Panc1 (cell line): Measurements from ENCODE around the gene DUSP3.

Experiments
- CTCF ChIP-seq: fragments of 450-650 bp; IDR thresholded peaks from 2 replicates; pipeline ENCODE4 v1.5.1; 2017; ENCODE audit warnings: mild to moderate bottlenecking
- TF ChIP-seq, protein P1 (sequence below), 2 experiments: IDR thresholded peaks; 2 replicates each; pipeline ENCODE4 v1.6.1; 2011 to 2012; ENCODE audit warnings: low read depth in 2 of 2, control low read depth in 1 of 2, low read length in 1 of 2, mild to moderate bottlenecking in 1 of 2, moderate library complexity in 1 of 2; ENCODE audit not compliant: insufficient read depth in 1 of 2

DNA sequence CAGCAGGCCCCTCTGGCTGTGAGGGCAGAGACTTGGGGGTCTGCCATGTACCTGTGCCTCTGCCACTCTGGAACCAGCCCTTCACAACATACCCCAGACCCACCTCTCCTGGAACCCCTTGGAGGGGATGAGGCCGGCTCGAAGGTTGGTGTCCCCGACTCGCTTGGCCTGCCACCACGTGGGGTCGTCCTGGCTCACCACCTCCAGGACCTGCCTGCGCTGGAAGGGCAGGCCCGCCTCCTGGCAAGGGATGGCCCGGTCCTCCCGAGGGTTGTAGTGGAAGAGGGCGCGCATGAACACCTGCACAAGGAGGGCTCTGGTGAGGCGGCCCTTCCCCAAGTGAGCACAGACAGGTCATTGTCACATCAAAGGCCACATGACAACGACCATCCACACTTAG, 42.0 kb upstream of the DUSP3 start:
- TF ChIP-seq, protein P1, sequence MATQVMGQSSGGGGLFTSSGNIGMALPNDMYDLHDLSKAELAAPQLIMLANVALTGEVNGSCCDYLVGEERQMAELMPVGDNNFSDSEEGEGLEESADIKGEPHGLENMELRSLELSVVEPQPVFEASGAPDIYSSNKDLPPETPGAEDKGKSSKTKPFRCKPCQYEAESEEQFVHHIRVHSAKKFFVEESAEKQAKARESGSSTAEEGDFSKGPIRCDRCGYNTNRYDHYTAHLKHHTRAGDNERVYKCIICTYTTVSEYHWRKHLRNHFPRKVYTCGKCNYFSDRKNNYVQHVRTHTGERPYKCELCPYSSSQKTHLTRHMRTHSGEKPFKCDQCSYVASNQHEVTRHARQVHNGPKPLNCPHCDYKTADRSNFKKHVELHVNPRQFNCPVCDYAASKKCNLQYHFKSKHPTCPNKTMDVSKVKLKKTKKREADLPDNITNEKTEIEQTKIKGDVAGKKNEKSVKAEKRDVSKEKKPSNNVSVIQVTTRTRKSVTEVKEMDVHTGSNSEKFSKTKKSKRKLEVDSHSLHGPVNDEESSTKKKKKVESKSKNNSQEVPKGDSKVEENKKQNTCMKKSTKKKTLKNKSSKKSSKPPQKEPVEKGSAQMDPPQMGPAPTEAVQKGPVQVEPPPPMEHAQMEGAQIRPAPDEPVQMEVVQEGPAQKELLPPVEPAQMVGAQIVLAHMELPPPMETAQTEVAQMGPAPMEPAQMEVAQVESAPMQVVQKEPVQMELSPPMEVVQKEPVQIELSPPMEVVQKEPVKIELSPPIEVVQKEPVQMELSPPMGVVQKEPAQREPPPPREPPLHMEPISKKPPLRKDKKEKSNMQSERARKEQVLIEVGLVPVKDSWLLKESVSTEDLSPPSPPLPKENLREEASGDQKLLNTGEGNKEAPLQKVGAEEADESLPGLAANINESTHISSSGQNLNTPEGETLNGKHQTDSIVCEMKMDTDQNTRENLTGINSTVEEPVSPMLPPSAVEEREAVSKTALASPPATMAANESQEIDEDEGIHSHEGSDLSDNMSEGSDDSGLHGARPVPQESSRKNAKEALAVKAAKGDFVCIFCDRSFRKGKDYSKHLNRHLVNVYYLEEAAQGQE (IDR thresholded peaks at IDR 0.05; ENCODE audit: insufficient read depth in 1 of 2, low read depth in 2 of 2, low read length in 1 of 2): no peak
- no peak for TF ChIP-seq CTCF
